Stimulated activated CD8-positive, alpha-beta memory T cell treated with anti-CD3 and anti-CD28 coated beads, Interleukin-7, amount 100 ng/mL, for 4 hours (primary cell): ENCODE results near the gene USP6NL.

ENCODE experiments used
- DNase-seq, 2 donors: peaks; one replicate each; pipeline ENCODE4 v3.0.0-alpha.2; 2020; ENCODE audit warnings: low read depth in 2 of 2

The USP6NL gene

GRCh38 chr10:11616021-11616420 lies 4.6 kb upstream of the USP6NL start:
- DNase-seq = no peak

- DNase-seq = no peak
Measured at GRCh38 chr10:11615396-11615795, 3.9 kb upstream of the USP6NL start.

GRCh38 chr10:11612021-11613001 lies 861 bp upstream of the USP6NL start:
- no peak for DNase-seq

GRCh38 chr10:11610826-11611247 lies 613 bp downstream of the USP6NL start:
- DNase-seq = no peak

- no peak for DNase-seq
Measured at GRCh38 chr10:11610166-11610825, 1.2 kb downstream of the USP6NL start.

- DNase-seq = no peak
Measured at GRCh38 chr10:11609492-11610093, 1.9 kb downstream of the USP6NL start.

GRCh38 chr10:11609052-11609451 lies 2.4 kb downstream of the USP6NL start:
- DNase-seq = no peak

- no peak for DNase-seq
Measured at GRCh38 chr10:11608159-11609013, 3.1 kb downstream of the USP6NL start.

- no peak for DNase-seq
Measured at GRCh38 chr10:11605807-11606408, 5.5 kb downstream of the USP6NL start.

- DNase-seq = no peak
Measured at GRCh38 chr10:11604865-11605650, 6.4 kb downstream of the USP6NL start.

- no peak for DNase-seq
Measured at GRCh38 chr10:11603741-11604140, 7.7 kb downstream of the USP6NL start.

GRCh38 chr10:11602919-11603523 lies 8.4 kb downstream of the USP6NL start:
- no peak for DNase-seq

GRCh38 chr10:11602358-11602757 lies 9.1 kb downstream of the USP6NL start:
- no peak for DNase-seq

- DNase-seq = no peak
Measured at GRCh38 chr10:11601670-11602069, 9.8 kb downstream of the USP6NL start.

- DNase-seq = no peak
Measured at GRCh38 chr10:11600280-11600679, 11.2 kb downstream of the USP6NL start.

- no peak for DNase-seq
Measured at GRCh38 chr10:11598712-11599397, 12.6 kb downstream of the USP6NL start.

GRCh38 chr10:11597470-11597869 lies 14.0 kb downstream of the USP6NL start:
- no peak for DNase-seq

- no peak for DNase-seq
Measured at GRCh38 chr10:11595395-11595692, 16.1 kb downstream of the USP6NL start.

GRCh38 chr10:11594589-11595394 lies 16.7 kb downstream of the USP6NL start:
- DNase-seq = no peak
